ENCODE measurements around the gene TBC1D16.
A peak's percentile ranks its signal among the peaks of the same experiment; 100 is the strongest.
"Not testable (repeated sequence)": the region's sequence is repeated elsewhere in the genome, so short reads cannot be mapped to it uniquely, and the experiment has no call there.

TBC1D16 gene

GRCh38 chr17:79996291-79996690 is 39.4 kb downstream of the TBC1D16 start:
- no peak for TF ChIP-seq CTCF (IDR thresholded peaks at IDR 0.05; ENCODE audit: low read depth, low read length)
- no peak overlapping the region for H3K4me3 ChIP-seq (replicated peaks in 1 of 2; ENCODE audit: low read depth in 2 of 2, low read length in 2 of 2)
- DNase-seq (ENCODE audit: low read depth in 2 of 2) = no peak

DNA sequence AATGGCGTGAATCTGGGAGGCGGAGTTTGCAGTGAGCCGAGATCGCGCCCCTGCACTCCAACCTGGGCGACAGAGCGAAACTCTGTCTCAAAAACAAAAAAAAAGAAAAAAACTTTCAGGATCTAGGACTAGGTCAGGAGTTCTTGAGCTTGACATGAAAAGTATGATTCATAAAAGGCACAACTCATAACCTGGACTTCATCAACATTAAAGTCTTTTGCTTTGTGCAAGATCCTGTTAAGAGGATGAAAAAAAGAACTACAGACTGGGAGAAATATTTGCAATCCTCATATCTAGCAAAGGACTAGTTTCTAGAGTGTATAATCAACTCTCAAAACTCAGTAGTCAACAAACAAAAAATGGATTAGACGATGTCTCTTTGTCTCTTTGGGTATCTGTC is 40.0 kb downstream of the TBC1D16 start:
- no peak overlapping the region for H3K4me3 ChIP-seq (replicated peaks in 1 of 2; ENCODE audit: low read depth in 2 of 2, low read length in 2 of 2)
- no peak for DNase-seq (ENCODE audit: low read depth in 2 of 2)
- no peak for TF ChIP-seq CTCF (IDR thresholded peaks at IDR 0.05; ENCODE audit: low read depth, low read length)

DNA sequence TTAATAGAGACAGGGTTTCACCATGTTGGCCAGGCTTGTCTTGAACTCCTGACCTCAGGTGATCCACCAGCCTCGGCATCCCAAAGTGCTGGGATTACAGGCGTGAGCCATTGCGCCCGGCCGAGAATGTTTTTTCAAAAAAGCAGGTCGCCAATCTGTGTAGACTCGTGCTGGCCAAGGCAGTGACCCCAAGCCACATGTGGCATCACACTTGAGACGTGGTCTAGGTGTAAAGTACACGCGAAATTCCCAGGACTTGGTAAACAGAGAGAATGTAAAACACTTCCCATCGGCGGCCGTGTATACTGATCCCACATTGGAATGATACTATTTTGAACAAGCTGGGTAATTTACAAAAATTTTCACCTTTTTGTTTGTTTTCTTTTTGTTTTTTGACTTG is 41.1 kb downstream of the TBC1D16 start:
- no peak for DNase-seq (ENCODE audit: low read depth in 2 of 2)
- H3K4me3 ChIP-seq (replicated peaks in 1 of 2; ENCODE audit: low read depth in 2 of 2, low read length in 2 of 2) = no peak overlapping the region
- TF ChIP-seq CTCF (IDR thresholded peaks at IDR 0.05; ENCODE audit: low read depth, low read length) = no peak

- not testable (repeated sequence) for H3K4me3 ChIP-seq (replicated peaks in 1 of 2; ENCODE audit: low read depth in 2 of 2, low read length in 2 of 2); DNase-seq (ENCODE audit: low read depth in 2 of 2)
Observed at GRCh38 chr17:79994228-79994569, 41.5 kb downstream of the TBC1D16 start.

- no peak overlapping the region for H3K4me3 ChIP-seq (replicated peaks in 1 of 2; ENCODE audit: low read depth in 2 of 2, low read length in 2 of 2)
- peak; percentile 91 to 92 for DNase-seq (ENCODE audit: low read depth in 2 of 2)
- TF ChIP-seq CTCF (IDR thresholded peaks at IDR 0.05; ENCODE audit: low read depth, low read length) = no peak
Observed at GRCh38 chr17:79993390-79994227, 42.1 kb downstream of the TBC1D16 start.

- no peak for TF ChIP-seq CTCF (IDR thresholded peaks at IDR 0.05; ENCODE audit: low read depth, low read length)
- no peak for DNase-seq (ENCODE audit: low read depth in 2 of 2)
- H3K4me3 ChIP-seq (replicated peaks in 1 of 2; ENCODE audit: low read depth in 2 of 2, low read length in 2 of 2) = no peak overlapping the region
Observed at GRCh38 chr17:79992649-79993389, 42.9 kb downstream of the TBC1D16 start.

DNA sequence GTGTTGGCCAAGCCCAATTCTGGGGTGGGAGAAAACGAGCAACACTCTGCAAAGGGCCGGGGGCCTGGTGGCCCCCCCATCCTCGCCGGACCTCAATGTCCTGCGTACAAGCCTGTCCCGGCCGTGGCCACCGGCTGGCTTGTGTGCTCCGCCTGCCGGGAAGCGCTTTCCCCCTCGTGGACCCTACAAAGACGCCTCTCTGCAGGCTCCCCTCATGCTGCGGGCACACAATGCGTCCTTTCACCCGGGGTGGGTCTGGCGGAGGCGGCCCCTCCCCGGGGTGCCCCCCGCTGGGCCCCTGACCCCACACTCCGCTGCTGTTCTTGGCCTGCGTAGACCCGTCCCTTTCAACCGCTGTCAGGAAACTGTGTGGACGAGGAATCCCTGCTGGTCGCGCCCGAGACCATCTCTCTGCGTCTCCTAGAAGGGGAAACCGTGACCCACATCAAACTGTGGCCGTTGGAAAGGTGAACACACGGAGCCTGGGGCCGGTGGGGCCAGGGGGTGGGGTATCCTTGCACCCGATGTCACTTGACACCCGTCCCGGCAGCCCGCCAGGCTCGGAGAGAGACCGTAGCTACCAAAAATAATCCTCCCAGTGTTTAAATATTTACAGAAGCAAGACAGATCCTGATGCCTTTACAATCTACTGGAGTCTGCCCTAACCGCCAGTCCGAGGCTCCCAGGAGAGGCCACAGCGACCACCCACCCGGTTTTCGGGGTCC is 43.6 kb downstream of the TBC1D16 start:
- peak overlapping the region; percentile 23 to 28 for H3K4me3 ChIP-seq (replicated peaks in 1 of 2; ENCODE audit: low read depth in 2 of 2, low read length in 2 of 2)
- TF ChIP-seq CTCF (IDR thresholded peaks at IDR 0.05; ENCODE audit: low read depth, low read length) = no peak
- DNase-seq (ENCODE audit: low read depth in 2 of 2) = no peak
